Activated CD8-positive, alpha-beta memory T cell treated with anti-CD3 and anti-CD28 coated beads, Interleukin-2, amount 50 U/mL, for 1 hour (primary cell): ENCODE data around the gene PLXNA4.
A peak's percentile ranks its signal among the peaks of the same experiment; 100 is the strongest.

Source experiments
- DNase-seq: peaks from one replicate; pipeline ENCODE4 v3.0.0-alpha.2; 2020; ENCODE audit errors: extremely low read depth

Gene PLXNA4

DNA sequence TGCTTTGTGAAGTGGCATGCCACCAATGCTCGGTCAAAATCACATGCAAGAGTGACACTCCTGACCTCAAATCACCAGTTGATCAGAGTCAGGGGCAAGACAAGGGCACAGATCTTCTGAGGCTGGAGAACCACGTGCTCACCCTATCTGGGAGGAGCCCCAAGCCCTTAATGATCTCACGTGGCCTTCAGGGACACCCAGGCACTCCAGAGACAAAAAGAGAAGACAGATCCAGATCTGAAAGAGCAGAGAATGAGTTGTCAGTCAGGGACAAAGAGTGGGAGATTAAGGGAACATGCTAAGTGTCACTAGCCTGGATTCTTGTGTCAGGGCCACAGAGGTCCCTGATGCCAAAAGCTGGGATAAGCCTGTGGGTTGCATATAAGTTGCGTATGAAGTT lies 134.3 kb downstream of the PLXNA4 start:
- DNase-seq: no peak

DNA sequence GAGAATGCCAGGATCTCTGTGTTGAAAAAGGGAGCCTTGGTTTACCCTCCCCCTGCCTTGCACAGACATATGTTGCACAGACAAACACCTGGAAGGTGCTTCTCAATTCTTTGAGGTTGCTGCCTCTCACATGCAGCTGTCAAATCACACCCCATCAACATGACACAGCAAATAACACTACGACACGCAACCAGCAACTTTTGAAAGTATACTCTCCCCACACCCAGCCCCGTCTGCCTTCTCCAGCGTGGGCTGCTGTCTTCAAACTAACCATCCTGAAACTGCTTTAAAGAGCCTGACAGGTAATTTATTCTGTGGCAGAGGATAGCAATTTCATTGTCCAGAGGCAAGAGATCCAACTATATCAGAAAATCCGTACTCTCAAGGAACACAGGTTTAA lies 136.1 kb downstream of the PLXNA4 start:
- DNase-seq: no peak

DNA sequence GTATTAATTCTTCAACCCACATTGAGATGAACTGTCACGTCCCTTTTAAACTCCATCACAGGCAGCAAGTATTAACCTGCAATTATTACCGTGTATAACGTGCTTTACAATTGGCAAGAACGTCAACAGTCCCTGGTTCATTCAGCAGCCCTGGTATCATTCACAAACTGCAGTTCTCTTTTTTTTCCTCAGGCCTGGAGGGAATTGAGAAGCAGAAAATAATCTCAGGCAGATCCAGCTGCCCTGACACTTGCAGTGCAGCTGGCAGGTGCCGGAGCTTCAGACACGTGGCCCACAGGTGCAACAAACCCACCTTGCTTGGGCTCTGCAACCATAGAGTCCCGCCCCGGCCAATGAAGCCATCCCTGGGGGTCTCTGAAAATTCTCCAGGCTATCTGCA lies 137.3 kb downstream of the PLXNA4 start:
- no peak for DNase-seq

DNA sequence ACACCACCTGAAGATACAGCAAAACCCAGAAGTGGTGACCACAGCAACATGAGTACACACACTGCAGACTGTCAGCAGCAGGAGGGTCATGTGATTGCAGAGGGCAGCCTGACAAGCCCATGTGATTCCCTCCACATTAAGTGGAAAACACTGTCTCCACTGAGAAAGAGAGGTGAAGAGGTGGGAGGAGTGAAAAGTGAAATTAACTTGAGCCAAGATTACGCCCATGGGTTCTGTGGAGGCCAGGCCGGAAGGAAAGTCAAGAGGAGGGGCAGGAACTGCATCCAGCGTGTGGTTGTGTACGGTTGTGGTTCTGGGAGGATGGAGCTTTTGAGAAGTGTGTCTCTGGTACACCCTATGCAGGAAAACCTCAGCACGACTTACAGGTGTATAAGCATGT lies 138.5 kb downstream of the PLXNA4 start:
- DNase-seq: no peak

- no peak for DNase-seq
These were observed 140.1 kb downstream of the PLXNA4 start for GRCh38 chr7:132436121-132436520.

- DNase-seq: no peak
These were observed 141.0 kb downstream of the PLXNA4 start for GRCh38 chr7:132435016-132435990.

DNA sequence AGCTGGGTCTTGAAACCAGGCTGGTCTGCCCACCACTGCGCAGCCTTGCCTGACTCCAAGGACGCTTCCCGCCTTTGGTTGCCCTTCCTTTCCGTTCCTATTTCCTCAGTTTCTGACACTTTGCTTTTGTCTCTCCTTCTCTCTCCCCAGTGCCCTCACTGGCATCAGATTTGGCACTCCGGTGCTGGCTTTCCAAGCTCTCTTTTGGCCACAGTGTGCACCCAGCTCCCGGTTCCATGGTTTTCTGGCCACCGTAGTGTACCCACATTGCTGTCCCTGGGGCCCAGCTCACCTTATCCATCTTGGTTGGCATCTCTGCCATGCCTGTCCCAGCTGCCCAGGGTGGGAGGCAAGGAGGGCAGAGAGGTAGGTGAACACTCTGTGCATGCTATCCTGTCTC lies 142.2 kb downstream of the PLXNA4 start:
- DNase-seq: no peak

DNA sequence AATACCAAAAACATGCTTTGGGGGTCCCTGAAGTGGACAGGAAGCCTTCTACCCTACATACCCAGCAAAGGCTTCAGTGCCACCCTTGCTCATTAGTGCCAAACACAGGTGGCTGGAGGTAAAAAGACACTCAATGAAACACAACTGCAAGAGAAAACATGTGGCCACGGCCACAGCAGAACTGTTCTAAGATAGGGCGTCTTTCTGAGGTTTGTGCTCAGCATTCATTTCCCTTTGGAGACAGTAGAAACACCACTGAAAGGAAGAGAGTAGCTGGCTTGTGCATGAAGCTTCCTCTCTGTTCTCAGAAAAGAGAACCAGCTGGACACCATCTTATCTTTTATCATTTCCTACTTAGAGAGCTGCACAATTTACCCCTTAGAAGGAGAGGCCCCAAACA lies 143.0 kb downstream of the PLXNA4 start:
- DNase-seq: no peak

GRCh38 chr7:132430861-132431822 lies 145.1 kb downstream of the PLXNA4 start:
- DNase-seq: peak; percentile 28

GRCh38 chr7:132430041-132430855 lies 146.0 kb downstream of the PLXNA4 start:
- DNase-seq: no peak

DNA sequence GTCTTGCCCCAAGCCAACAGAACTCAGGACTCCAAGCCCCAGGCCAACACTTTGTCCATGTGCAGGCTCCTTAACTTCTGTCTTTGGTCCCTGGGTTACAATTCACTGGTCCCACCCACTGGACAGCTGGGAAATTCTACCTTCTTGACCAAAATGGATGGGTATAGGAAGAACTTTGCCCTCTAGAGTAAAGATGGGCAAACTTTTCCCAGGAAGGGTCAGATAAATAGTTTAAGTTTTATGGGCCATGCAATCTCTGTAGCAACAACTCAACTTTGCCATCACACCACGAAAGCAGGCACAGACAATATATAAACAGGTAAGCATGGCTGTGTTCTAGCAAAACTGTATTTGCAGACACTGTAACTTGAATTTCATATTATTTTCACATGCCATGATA lies 147.1 kb downstream of the PLXNA4 start:
- no peak for DNase-seq

GRCh38 chr7:132428247-132428919 lies 147.9 kb downstream of the PLXNA4 start:
- DNase-seq: no peak

DNA sequence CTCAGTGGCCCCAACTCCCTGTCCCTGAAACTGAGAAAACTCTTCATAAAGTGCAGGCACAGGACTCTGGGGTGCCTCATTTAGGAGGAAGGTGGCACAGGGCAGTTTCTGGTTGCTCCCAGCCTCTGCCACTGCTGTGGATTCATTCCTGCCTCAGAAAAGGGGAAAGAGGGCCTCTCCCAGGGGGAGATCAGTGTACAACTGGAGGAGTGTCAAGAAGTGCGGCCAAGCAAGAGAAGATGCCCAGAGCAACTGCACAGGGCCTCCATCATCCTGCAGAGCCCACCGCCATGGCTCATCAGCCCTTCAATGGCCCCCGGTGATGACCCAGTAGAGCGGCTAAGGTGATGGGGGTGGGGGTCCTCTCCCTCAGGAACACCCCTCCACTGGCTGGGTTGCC lies 150.3 kb downstream of the PLXNA4 start:
- DNase-seq: no peak

DNA sequence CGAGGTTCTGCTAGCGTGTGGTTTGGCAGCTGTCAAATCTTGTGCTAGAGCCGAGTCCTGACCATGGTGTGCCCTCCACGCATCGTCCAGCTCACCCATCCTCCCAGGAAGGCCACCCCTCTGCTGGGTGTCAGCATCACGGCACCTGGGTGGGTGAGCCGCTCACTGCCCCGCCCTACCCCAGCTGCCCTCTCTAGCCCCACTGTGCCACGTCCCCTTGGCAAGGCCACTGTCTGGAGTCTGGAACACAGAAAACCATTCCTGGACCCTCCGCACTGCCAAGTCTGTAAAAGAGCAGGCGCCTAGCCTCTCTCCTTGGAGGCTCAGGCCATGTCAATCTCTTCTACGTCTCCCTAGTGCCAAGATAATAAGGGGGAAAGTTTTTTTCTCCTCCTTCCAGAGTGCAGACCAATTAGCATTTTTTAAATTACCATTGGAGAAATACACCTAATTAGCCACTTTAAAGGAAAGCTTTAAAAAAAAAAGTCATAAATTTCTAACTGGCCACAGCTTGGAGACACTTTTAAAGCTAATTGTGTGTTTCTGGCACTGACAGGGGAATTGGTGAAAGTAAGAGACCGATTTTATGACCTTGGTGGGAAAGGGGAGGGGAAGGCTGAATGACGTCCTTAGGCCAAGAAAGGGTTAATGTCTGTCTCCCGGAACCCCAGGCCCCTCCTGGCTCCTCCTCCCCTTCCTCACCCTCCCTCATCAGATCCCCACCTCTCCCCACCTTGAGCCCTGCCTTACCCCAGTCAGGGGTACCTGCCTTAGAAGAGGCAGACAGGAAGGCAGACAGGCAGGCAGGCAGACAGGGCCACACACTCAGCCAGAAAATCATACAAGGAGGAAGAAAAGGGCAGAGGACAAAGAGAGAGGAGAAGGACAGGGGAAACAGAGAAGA lies 151.2 kb downstream of the PLXNA4 start:
- no peak for DNase-seq

GRCh38 chr7:132424277-132424676 lies 152.0 kb downstream of the PLXNA4 start:
- DNase-seq: no peak

GRCh38 chr7:132423594-132424200 lies 152.6 kb downstream of the PLXNA4 start:
- no peak for DNase-seq

GRCh38 chr7:132422502-132423111 lies 153.7 kb downstream of the PLXNA4 start:
- no peak for DNase-seq

DNA sequence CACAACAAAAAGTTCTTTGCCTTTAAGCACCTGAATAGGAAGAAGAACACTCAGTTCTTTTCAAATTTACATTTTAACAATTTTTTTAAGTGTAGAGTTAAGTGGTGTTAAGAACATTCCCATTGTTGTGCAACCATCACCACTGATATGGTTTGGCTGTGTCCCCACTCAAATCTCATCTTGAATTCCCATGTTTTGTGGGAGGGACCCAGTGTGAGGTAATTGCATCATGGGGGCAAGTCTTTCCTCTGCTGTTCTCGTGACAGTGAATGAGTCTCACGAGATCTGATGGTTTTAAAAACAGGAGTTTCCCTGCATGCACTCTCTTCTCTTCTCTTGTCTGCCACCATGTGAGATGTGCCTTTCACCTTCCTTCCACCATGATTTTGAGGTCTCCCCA lies 155.7 kb downstream of the PLXNA4 start:
- no peak for DNase-seq

DNA sequence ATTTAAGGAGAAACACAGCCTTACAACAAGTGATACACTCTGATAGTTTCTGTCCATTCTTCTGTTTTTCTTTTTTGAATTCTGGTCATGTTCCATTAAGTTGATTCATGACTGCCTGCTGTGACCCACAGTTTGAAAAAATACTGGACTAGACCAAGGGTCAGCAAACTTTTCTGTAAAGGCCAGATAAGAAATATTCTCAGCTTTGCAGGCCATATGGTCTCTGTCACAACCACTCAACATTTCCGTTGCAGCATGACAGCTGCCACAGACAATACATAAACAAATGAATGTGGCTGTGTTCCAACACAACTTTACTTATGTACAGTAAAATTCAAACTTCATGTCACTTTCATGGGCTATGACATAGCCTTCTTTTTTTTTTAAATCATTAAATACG lies 156.7 kb downstream of the PLXNA4 start:
- no peak for DNase-seq
